ENCODE measurements around the gene STK36.

- no peak for TF ChIP-seq POLR2AphosphoS5 (IDR thresholded peaks at IDR 0.05; ENCODE audit: low read depth, low read length)
- TF ChIP-seq TAF1 (IDR thresholded peaks at IDR 0.05; ENCODE audit: borderline replicate concordance, insufficient read depth, low read length), result no peak
Observed at GRCh38 chr2:218743068-218743467, 71.2 kb downstream of the STK36 start.

Data from PFSK-1 (cell line).